Measurements from ENCODE around the gene LRRTM3. TPM values are rescaled to one million over a fixed set of nuclear protein-coding genes. Genes with fewer than 3 reads are reported as not detected.
A peak's percentile ranks its signal among the peaks of the same experiment; 100 is the strongest.

The LRRTM3 gene
- total RNA-seq, 1 experiment from 2014 or later: 0.96 TPM

- no peak for TF ChIP-seq CTCF (conservative IDR thresholded peaks at IDR 0.05)
- H3K4me1 Mint-ChIP-seq: peaks cover 54 to 61% of the 10 kb centered on the region in 2 experiments
- no peak overlapping the region; a peak in 3 of 7 replicates for H3K27ac Mint-ChIP-seq
- Histone ChIP-seq H2BK20ac (ENCODE audit: low read depth, low read length, poor library complexity, severe bottlenecking) (no peak overlapping the region), H4K8ac (replicated peaks; ENCODE audit: insufficient read length, low read depth, low read length) (no peak overlapping the region), H3K79me1 (ENCODE audit: insufficient read depth, low read depth, low read length, poor library complexity, severe bottlenecking) (no peaks in the 10 kb centered on the region), H3K4ac (ENCODE audit: low read depth, low read length) (no peak overlapping the region), H3K14ac (ENCODE audit: insufficient read depth, low read length) (no peak overlapping the region), H3K56ac (ENCODE audit: insufficient read length, low read depth, low read length) (no peak overlapping the region), H3K4me1 (ENCODE audit: insufficient read depth, low read length) (peaks cover 13% of the 10 kb centered on the region), H2BK12ac (ENCODE audit: insufficient read length, low read depth, low read length) (no peak overlapping the region), H3K23me2 (ENCODE audit: insufficient read length, low read depth, low read length, poor library complexity, severe bottlenecking) (peaks cover 10% of the 10 kb centered on the region), H3K23ac (ENCODE audit: insufficient read length, low read depth, low read length) (no peak overlapping the region), H4K91ac (ENCODE audit: insufficient read length, low read depth, low read length) (no peak overlapping the region), H2AK5ac (ENCODE audit: insufficient read length, low read length) (no peak overlapping the region), H3K79me2 (ENCODE audit: insufficient read depth, low read length) (no peaks in the 10 kb centered on the region), H3K27me3 (ENCODE audit: insufficient read depth, low read length) (peaks cover 2% of the 10 kb centered on the region; the same call in 1 of the 2 replicates), H3K18ac (ENCODE audit: insufficient read length, low read depth, low read length) (no peak overlapping the region), H3K9ac (ENCODE audit: extremely low read depth, insufficient read length, low read length) (peak overlapping the region; percentile 7), H2BK5ac (ENCODE audit: insufficient read length, low read length) (no peak overlapping the region), H4K20me1 (ENCODE audit: control insufficient read depth, insufficient read depth, insufficient read length) (no peaks in the 10 kb centered on the region), H3K4me2 (ENCODE audit: insufficient read depth, insufficient read length, low read length) (peak overlapping the region; percentile 90), H3K27ac (ENCODE audit: insufficient read length, low read depth, low read length) (no peak overlapping the region), H2BK120ac (ENCODE audit: low read depth, low read length, poor library complexity, severe bottlenecking) (no peak overlapping the region), H4K5ac (ENCODE audit: insufficient read length, low read depth, low read length) (no peak overlapping the region), H3K9me3 (ENCODE audit: control insufficient read depth, low read depth, low read length) (no peaks in the 10 kb centered on the region), H2AFZ (ENCODE audit: low read length) (no peak overlapping the region), H2BK15ac (ENCODE audit: low read depth, low read length) (no peak overlapping the region), H3T11ph (ENCODE audit: low read length) (no peak overlapping the region)
- peak; percentile 43 for DNase-seq
- WGBS (ENCODE audit: extremely low coverage, insufficient read length, low lambda C conversion rate): no CpG with 5 or more reads among the region's 30 CpGs
- peak overlapping the region; percentile 64 to 80 for H3K4me3 Mint-ChIP-seq
- peaks cover 35% of the 10 kb centered on the region for H3K27me3 Mint-ChIP-seq (ENCODE audit: low read depth)
- H3K36me3 Mint-ChIP-seq (ENCODE audit: insufficient read depth in 1 of 3, low read depth in 3 of 3): no peaks in the 10 kb centered on the region
- no peaks in the 10 kb centered on the region for H3K9me3 Mint-ChIP-seq
These were observed 2.3 kb downstream of the LRRTM3 start for GRCh38 chr10:66927971-66928770.
